K562 (cell line): ENCODE measurements around the gene FYB1. TPM values are rescaled to one million over a fixed set of nuclear protein-coding genes. Genes with fewer than 3 reads are reported as not detected.
A peak's percentile ranks its signal among the peaks of the same experiment; 100 is the strongest.

Source experiments
- CREB1 ChIP-seq, 2 experiments: sonication (generic) in 1 of 2; formaldehyde crosslinking in 1 of 2; IDR thresholded peaks; 2 replicates each; pipeline versions ENCODE4 v1.6.1 to v1.8.0; 2012 to 2022; ENCODE audit warnings: inconsistent platforms in 1 of 2, mild to moderate bottlenecking in 1 of 2, missing genetic modification reagents in 1 of 2, moderate library complexity in 1 of 2
- CREBBP ChIP-seq: IDR thresholded peaks from one replicate; pipeline ENCODE4 v1.6.1; 2012; ENCODE audit warnings: low read depth, mild to moderate bottlenecking, control low read depth, inconsistent platforms, low read length
- DACH1 ChIP-seq: fragments of 450-650 bp; IDR thresholded peaks from 2 replicates; pipeline ENCODE4 v1.6.1; 2018; ENCODE audit not compliant: partially characterized antibody
- ELK1 ChIP-seq: sonication (generic); formaldehyde crosslinking; IDR thresholded peaks from 2 replicates; pipeline ENCODE4 v1.8.1; 2022; ENCODE audit warnings: missing genetic modification reagents
- ETV6 ChIP-seq, 3 experiments: fragments of 150-350 bp in 1 of 3; sonication (generic) in 1 of 3; formaldehyde crosslinking in 1 of 3; IDR thresholded peaks; 2 replicates each; pipeline versions ENCODE4 v1.6.1 to v1.8.0; 2014 to 2022; ENCODE audit warnings: borderline replicate concordance in 2 of 3, low read depth in 2 of 3, antibody characterized with exemption in 1 of 3, low read length in 1 of 3, mild to moderate bottlenecking in 1 of 3, missing genetic modification reagents in 1 of 3
- GABPA ChIP-seq: fragments of 200-800 bp; sonication (Bioruptor generic); conservative IDR thresholded peaks from 2 replicates; pipeline ENCODE4 v1.6.1; 2016; ENCODE audit warnings: low read depth, missing genetic modification characterization, missing compliant biosample characterization
- HDAC6 ChIP-seq: IDR thresholded peaks from 2 replicates; pipeline ENCODE4 v1.6.1; 2012; ENCODE audit warnings: low read depth, mild to moderate bottlenecking, control low read depth, inconsistent platforms, low read length, moderate library complexity
- HNRNPK ChIP-seq: fragments of 200-400 bp; formaldehyde crosslinking; IDR thresholded peaks from one replicate; pipeline ENCODE4 v1.6.1; 2018; ENCODE audit warnings: mild to moderate bottlenecking, low read depth, low read length; ENCODE audit not compliant: poor library complexity, severe bottlenecking
- MAZ ChIP-seq, 2 experiments: fragments of 450-650 bp in 1 of 2; sonication (generic) in 1 of 2; formaldehyde crosslinking; IDR thresholded peaks in 1 of 2; conservative IDR thresholded peaks in 1 of 2; 2 replicates each; pipeline versions ENCODE4 v1.4.0 to v1.5.0; 2020; ENCODE audit warnings: mild to moderate bottlenecking in 1 of 2, missing genetic modification reagents in 1 of 2
- MIER1 ChIP-seq: fragments of 450-650 bp; IDR thresholded peaks from 2 replicates; pipeline ENCODE4 v1.6.1; 2016; ENCODE audit warnings: antibody characterized with exemption, mild to moderate bottlenecking, low read depth
- NCOR1 ChIP-seq: fragments of 450-650 bp; IDR thresholded peaks from 2 replicates; pipeline ENCODE4 v1.6.1; 2016; ENCODE audit warnings: mild to moderate bottlenecking, moderate library complexity
- SMAD3 ChIP-seq: fragments of 450-650 bp; formaldehyde crosslinking; conservative IDR thresholded peaks from 2 replicates; pipeline ENCODE4 v1.4.0; 2020; ENCODE audit warnings: mild to moderate bottlenecking
- SMARCC2 ChIP-seq: fragments of 450-650 bp; IDR thresholded peaks from 2 replicates; pipeline ENCODE4 v1.6.1; 2017; ENCODE audit warnings: antibody characterized with exemption, moderate library complexity, mild to moderate bottlenecking, low read depth
- TRIM28 ChIP-seq: fragments of 450-650 bp; IDR thresholded peaks from 2 replicates; pipeline ENCODE4 v1.6.1; 2017
- XRCC4 ChIP-seq: IDR thresholded peaks from one replicate; pipeline ENCODE4 v1.6.1; 2011; ENCODE audit not compliant: insufficient read depth, insufficient read length; ENCODE audit errors: extremely low read depth
- ZFPM2 ChIP-seq: fragments of 250-450 bp; sonication (Bioruptor Pico); IDR thresholded peaks from 2 replicates; pipeline ENCODE4 v1.5.1; 2022; ENCODE audit warnings: mild to moderate bottlenecking
- ZNF224 ChIP-seq: sonication (generic); formaldehyde crosslinking; IDR thresholded peaks from 2 replicates; pipeline ENCODE4 v1.8.0; 2022; ENCODE audit warnings: mild to moderate bottlenecking, missing genetic modification reagents
- ZNF384 ChIP-seq: IDR thresholded peaks from 2 replicates; pipeline ENCODE4 v1.6.1; 2012; ENCODE audit warnings: low read depth, low read length, improper control_type of control experiment
- ZNF507 ChIP-seq: conservative IDR thresholded peaks from 2 replicates; pipeline ENCODE4 v1.6.1; 2017; ENCODE audit warnings: missing genetic modification characterization, missing compliant biosample characterization
- ZNF57 ChIP-seq: fragments of 450-650 bp; formaldehyde crosslinking; IDR thresholded peaks from 2 replicates; pipeline ENCODE4 v1.4.0; 2020; ENCODE audit warnings: mild to moderate bottlenecking, moderate library complexity
- polyA plus RNA-seq, 8 experiments: library from polyadenylated mRNA; depleted of rRNA in 4 of 8; stranded (reverse) in 5 of 8; unstranded in 3 of 8; fragments of >200 nt; fragmentation: Nextera tagmentation in 2 of 8; fragmentation: Illumina TruSeq in 1 of 8; extraction: Ambion mirVana in 2 of 8; extraction: Trizol in 1 of 8; gene quantifications; 2 replicates each; pipeline versions ENCODE4 v1.2.1 to v1.2.3, GENCODE V29; 2011 to 2014; ENCODE audit warnings: inconsistent platforms in 1 of 8, missing spikeins in 1 of 8
- total RNA-seq, 7 experiments: library from RNA; depleted of rRNA in 6 of 7; stranded (reverse); fragments of >200 nt in 6 of 7; fragmentation: Illumina TruSeq in 2 of 7; extraction: Trizol in 2 of 7; gene quantifications; 2 replicates each; pipeline versions ENCODE4 v1.2.1 to v1.2.3, GENCODE V29; 2011 to 2021; ENCODE audit warnings: low replicate concordance in 1 of 7
- TF ChIP-seq, protein P1 (sequence below): conservative IDR thresholded peaks from 2 replicates; pipeline ENCODE4 v1.6.1; 2011; ENCODE audit warnings: low read depth, mild to moderate bottlenecking, low read length; ENCODE audit not compliant: control insufficient read depth
- TF ChIP-seq, protein P2 (sequence below): fragments of 450-650 bp; IDR thresholded peaks from 2 replicates; pipeline ENCODE4 v1.6.1; 2017; ENCODE audit warnings: mild to moderate bottlenecking, moderate library complexity
- TF ChIP-seq, protein P3 (sequence below), 2 experiments: fragments of 250-450 bp in 1 of 2; fragments of 450-650 bp in 1 of 2; sonication (Bioruptor Pico) in 1 of 2; IDR thresholded peaks; 2 replicates each; pipeline versions ENCODE4 v1.6.1 to v1.8.0; 2016 to 2021; ENCODE audit warnings: mild to moderate bottlenecking in 2 of 2, moderate library complexity in 2 of 2, missing compliant biosample characterization in 1 of 2, missing genetic modification characterization in 1 of 2

Gene FYB1
- total and polyA plus RNA-seq, 9 of the 15 experiments (the other 6 are each of a cell fraction or from before 2014, with no cell fraction given): 4.7 to 31.5 (median 9.7) TPM

DNA sequence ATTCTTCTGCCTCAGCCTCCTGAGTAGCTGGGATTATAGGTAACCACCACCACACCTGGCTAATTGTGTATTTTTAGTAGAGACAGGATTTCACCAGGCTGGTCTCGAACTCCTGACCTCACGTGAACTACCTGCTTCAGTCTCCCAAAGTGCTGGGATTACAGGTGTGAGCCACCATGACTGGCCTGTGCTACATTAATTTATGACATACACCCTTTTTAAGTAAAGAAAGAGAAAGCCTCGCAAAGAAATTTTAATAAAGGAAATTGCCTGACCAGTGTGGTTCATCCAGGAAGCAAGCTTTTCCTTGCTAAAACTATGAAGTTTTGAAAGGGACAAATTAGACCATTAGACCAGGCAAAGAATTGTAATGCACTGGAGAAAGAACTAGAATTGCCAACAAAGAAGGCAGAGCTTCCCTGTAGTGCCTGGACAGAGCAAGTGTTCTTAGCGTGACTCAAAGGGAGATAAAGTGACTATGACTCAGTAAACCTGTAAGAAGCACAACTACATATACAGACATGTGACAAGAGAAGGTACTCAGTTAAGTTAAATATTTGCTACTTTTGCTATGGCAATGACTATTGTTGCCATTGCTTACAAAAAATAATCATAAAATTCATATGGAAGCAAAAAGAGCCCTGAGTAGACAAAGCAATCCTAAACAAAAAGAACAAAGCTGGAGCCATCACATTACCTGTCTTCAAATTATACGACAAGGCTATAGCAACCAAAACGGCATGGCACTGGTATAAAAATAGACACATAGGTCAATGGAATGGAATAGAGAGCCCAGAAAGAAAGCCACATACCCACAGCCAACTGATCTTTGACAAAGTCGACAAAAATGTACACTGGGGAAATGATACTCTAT lies 54.6 kb downstream of the FYB1 start (continued):
- TF ChIP-seq, protein P1, sequence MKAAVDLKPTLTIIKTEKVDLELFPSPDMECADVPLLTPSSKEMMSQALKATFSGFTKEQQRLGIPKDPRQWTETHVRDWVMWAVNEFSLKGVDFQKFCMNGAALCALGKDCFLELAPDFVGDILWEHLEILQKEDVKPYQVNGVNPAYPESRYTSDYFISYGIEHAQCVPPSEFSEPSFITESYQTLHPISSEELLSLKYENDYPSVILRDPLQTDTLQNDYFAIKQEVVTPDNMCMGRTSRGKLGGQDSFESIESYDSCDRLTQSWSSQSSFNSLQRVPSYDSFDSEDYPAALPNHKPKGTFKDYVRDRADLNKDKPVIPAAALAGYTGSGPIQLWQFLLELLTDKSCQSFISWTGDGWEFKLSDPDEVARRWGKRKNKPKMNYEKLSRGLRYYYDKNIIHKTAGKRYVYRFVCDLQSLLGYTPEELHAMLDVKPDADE: no peak
- TF ChIP-seq HNRNPK: no peak
- no peak for TF ChIP-seq ZFPM2 (CRISPR knock-in tag)
- no peak for TF ChIP-seq XRCC4
- no peak for TF ChIP-seq ZNF57 (CRISPR knock-in tag)
- TF ChIP-seq ZNF507: no peak
- no peak for TF ChIP-seq ZNF224
- no peak for TF ChIP-seq HDAC6
- 0 out of 4 replicates have a peak, but pooled peaks of 1 of the 2 experiments have one; percentile 53 for TF ChIP-seq MAZ (CRISPR knock-in tag; conservative IDR thresholded peaks at IDR 0.05 in 1 of 2, IDR thresholded peaks at IDR 0.05 in 1 of 2)
- TF ChIP-seq, protein P2, sequence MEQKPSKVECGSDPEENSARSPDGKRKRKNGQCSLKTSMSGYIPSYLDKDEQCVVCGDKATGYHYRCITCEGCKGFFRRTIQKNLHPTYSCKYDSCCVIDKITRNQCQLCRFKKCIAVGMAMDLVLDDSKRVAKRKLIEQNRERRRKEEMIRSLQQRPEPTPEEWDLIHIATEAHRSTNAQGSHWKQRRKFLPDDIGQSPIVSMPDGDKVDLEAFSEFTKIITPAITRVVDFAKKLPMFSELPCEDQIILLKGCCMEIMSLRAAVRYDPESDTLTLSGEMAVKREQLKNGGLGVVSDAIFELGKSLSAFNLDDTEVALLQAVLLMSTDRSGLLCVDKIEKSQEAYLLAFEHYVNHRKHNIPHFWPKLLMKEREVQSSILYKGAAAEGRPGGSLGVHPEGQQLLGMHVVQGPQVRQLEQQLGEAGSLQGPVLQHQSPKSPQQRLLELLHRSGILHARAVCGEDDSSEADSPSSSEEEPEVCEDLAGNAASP: no peak
- TF ChIP-seq TRIM28: no peak
- TF ChIP-seq NCOR1: 0 out of 2 replicates have a peak, but pooled peaks have one; percentile 9
- TF ChIP-seq CREBBP: no peak
- TF ChIP-seq CREB1 (IDR thresholded peaks at IDR 0.05): no peak
- no peak for TF ChIP-seq CREB1 (CRISPR knock-in tag; IDR thresholded peaks at IDR 0.05)
- peak; percentile 58; the same call in 1 of the 2 replicates for TF ChIP-seq SMARCC2
- TF ChIP-seq, protein P3, sequence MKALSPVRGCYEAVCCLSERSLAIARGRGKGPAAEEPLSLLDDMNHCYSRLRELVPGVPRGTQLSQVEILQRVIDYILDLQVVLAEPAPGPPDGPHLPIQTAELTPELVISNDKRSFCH (CRISPR knock-in tag; IDR thresholded peaks at IDR 0.05): no peak
- TF ChIP-seq, protein P3 (tag; IDR thresholded peaks at IDR 0.05): peak; percentile 76; the same call in 1 of the 2 replicates
- no peak for TF ChIP-seq MIER1
- no peak for TF ChIP-seq ETV6 (IDR thresholded peaks at IDR 0.05; ENCODE audit: borderline replicate concordance in 1 of 2, low read depth in 2 of 2, low read length in 1 of 2)
- TF ChIP-seq ETV6 (CRISPR knock-in tag; IDR thresholded peaks at IDR 0.05; ENCODE audit: borderline replicate concordance): no peak
- TF ChIP-seq DACH1: no peak
- no peak for TF ChIP-seq ELK1
- TF ChIP-seq GABPA: no peak
- TF ChIP-seq ZNF384: no peak
- TF ChIP-seq SMAD3 (CRISPR knock-in tag): no peak
